ENCODE results near the gene CASR.

CASR gene

DNA sequence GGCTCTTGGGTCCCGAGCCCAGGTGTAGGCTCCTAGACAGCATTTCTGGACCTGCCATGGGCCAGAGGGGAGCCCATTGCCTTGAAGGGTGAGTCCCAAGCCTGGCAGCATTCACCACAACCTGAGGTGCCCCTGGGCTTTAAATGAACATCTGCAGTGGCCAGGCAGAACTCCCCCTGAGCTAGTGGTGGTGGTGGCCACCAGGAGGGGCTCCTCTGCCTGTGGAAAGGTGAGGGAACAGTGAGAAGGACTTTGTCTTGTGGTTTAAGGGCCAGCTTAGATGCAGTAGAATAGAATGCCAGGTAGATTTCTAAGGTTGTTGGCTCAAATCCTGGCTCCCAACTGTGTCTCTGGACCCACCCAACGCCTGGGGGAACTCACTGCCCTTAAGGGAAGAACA, 55.6 kb downstream of the CASR start:
- Histone ChIP-seq H3K27me3 (replicated peaks; ENCODE audit: control insufficient read depth, insufficient read depth, low read length) (no peaks in the 10 kb centered on the region), H3K36me3 (ENCODE audit: control insufficient read depth, insufficient read depth, low read length) (no peaks in the 10 kb centered on the region), H3K4me3 (replicated peaks; ENCODE audit: low read depth, low read length) (no peak overlapping the region)
- TF ChIP-seq, protein P1, sequence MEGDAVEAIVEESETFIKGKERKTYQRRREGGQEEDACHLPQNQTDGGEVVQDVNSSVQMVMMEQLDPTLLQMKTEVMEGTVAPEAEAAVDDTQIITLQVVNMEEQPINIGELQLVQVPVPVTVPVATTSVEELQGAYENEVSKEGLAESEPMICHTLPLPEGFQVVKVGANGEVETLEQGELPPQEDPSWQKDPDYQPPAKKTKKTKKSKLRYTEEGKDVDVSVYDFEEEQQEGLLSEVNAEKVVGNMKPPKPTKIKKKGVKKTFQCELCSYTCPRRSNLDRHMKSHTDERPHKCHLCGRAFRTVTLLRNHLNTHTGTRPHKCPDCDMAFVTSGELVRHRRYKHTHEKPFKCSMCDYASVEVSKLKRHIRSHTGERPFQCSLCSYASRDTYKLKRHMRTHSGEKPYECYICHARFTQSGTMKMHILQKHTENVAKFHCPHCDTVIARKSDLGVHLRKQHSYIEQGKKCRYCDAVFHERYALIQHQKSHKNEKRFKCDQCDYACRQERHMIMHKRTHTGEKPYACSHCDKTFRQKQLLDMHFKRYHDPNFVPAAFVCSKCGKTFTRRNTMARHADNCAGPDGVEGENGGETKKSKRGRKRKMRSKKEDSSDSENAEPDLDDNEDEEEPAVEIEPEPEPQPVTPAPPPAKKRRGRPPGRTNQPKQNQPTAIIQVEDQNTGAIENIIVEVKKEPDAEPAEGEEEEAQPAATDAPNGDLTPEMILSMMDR (IDR thresholded peaks at IDR 0.05; ENCODE audit: insufficient read depth, low read length, poor library complexity, severe bottlenecking) = peak; percentile 11
- no peak for DNase-seq (ENCODE audit: extremely low read depth, insufficient read length)

DNA sequence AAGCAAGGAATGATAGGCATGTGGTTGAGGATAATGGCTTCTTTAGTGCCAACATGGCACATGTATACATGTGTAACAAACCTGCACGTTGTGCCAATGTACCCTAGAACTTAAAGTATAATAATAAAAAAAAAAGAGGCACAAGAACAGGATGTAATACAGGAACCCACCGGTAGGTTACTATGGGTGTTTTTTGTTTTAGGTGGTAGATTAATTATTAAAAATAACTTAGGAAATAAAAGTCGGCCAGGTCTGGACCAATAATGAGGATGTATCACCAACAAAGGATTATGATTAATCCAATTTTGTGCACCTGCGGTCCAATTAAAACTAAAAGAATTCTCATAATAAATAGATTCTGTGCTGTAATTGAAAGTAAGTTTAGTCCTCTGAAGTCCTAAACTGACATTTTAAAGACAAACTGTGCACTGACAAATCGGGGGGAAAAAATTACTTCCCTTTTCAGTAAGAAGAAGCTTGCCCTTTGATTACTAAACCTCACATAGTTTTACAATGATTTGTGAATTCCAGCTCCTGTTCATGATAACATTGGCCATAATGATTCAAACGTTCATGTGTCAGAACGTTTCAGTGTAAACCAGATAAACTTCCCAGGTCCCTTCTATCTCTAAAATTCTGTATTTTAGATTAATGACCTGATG, 62.2 kb downstream of the CASR start:
- Histone ChIP-seq H3K4me3 (replicated peaks; ENCODE audit: low read depth, low read length) (no peak overlapping the region), H3K27me3 (replicated peaks; ENCODE audit: control insufficient read depth, insufficient read depth, low read length) (no peaks in the 10 kb centered on the region), H3K36me3 (ENCODE audit: control insufficient read depth, insufficient read depth, low read length) (no peaks in the 10 kb centered on the region)
- no peak for DNase-seq (ENCODE audit: extremely low read depth, insufficient read length)
- TF ChIP-seq, protein P1 (IDR thresholded peaks at IDR 0.05; ENCODE audit: insufficient read depth, low read length, poor library complexity, severe bottlenecking) = no peak

DNA sequence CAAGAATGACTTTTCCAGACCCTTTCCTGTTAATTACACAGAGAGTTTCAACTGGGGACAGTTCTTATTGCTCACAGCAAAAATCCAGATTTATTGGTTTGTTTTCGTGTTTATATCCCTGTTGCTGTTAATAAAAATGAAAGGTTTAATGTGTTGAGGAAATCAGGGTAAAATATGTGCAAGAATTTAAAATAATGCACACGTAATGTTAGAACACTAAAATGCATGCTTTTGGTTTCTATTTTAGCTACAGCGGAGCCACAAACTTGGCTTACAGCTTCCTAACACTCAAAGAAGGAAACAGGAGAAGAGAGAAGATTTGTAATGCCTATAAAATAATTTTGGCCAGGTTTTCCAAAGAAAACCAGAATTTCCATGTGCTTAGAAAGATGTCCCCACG, 62.7 kb downstream of the CASR start:
- TF ChIP-seq, protein P1 (IDR thresholded peaks at IDR 0.05; ENCODE audit: insufficient read depth, low read length, poor library complexity, severe bottlenecking) = no peak
- H3K36me3 ChIP-seq (ENCODE audit: control insufficient read depth, insufficient read depth, low read length) = no peaks in the 10 kb centered on the region
- DNase-seq (ENCODE audit: extremely low read depth, insufficient read length) = no peak
- no peaks in the 10 kb centered on the region for H3K27me3 ChIP-seq (replicated peaks; ENCODE audit: control insufficient read depth, insufficient read depth, low read length)
- H3K4me3 ChIP-seq (replicated peaks; ENCODE audit: low read depth, low read length) = no peak overlapping the region

DNA sequence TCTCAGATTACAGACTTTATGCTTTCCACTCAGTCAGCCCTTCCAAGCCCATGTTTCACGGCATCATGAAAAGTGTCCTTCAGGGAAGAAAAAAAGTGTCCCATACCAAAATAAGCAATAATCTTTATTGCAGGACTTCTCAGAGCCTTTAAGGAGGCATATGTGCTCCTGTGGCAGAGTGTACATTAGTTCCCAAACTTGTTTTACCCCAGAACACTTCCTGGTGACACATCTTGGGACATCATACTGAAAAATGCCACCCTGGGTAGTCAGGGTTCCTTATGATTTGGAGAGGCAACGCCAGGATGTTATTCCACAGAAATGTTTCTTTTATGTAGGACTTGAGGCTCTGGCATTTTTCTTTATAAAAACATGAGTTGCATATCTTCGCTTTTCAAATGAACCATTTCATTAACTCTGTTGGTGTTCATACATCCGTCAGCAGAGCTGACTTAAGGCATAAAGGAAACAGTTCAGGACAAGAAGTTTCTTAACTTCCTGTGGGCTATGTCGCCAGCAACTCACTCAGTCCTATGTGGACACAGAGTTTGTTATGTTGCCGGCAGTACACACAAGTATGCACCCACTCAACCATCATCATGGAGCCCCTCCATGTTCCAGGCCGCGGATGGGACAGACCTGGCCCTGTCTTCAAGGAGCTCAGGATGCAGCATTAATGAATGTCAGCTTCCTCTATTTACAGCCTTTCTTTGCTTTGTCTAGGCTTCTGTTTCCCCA, 63.8 kb downstream of the CASR start:
- Histone ChIP-seq H3K27me3 (replicated peaks; ENCODE audit: control insufficient read depth, insufficient read depth, low read length) (no peaks in the 10 kb centered on the region), H3K4me3 (replicated peaks; ENCODE audit: low read depth, low read length) (no peak overlapping the region), H3K36me3 (ENCODE audit: control insufficient read depth, insufficient read depth, low read length) (no peaks in the 10 kb centered on the region)
- TF ChIP-seq, protein P1 (IDR thresholded peaks at IDR 0.05; ENCODE audit: insufficient read depth, low read length, poor library complexity, severe bottlenecking) = no peak
- no peak for DNase-seq (ENCODE audit: extremely low read depth, insufficient read length)

DNA sequence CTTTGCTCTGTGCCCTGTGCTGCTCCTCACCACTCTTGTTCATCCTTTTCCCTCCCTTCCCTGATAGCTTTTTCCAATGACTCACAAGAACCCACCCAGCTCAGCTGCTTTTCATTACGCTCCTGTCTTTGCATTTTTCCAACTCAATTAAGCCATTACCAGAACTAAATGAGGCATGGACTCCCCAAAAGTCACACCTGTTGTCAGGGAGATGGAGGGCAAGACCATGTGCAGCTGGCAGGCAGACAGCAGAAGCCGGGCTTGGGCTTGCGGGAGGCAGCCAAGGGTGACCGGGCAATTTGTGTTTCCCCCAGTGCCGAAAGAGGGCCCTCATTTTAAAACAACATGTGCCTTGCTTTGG, 64.3 kb downstream of the CASR start:
- TF ChIP-seq, protein P1 (IDR thresholded peaks at IDR 0.05; ENCODE audit: insufficient read depth, low read length, poor library complexity, severe bottlenecking) = no peak
- peak; percentile 54 for DNase-seq (ENCODE audit: extremely low read depth, insufficient read length)
- Histone ChIP-seq H3K4me3 (replicated peaks; ENCODE audit: low read depth, low read length) (no peak overlapping the region), H3K36me3 (ENCODE audit: control insufficient read depth, insufficient read depth, low read length) (no peaks in the 10 kb centered on the region), H3K27me3 (replicated peaks; ENCODE audit: control insufficient read depth, insufficient read depth, low read length) (no peaks in the 10 kb centered on the region)

All from GM06990 (cell line).